OCI-LY1 (cell line): ENCODE measurements around the gene TUBB8.

Experiments
- H2AFZ ChIP-seq: fragments of 200-600 bp; sonication (generic), shearing (Covaris generic); 2 replicates; pipeline ENCODE4 v1.6.0; 2014; ENCODE audit warnings: antibody characterized with exemption, mild to moderate bottlenecking, low read length
- H3F3A ChIP-seq: fragments of 200-600 bp; sonication (generic), shearing (Covaris generic); 2 replicates; pipeline ENCODE4 v1.6.0; 2014; ENCODE audit warnings: mild to moderate bottlenecking, antibody characterized with exemption, low read length, moderate library complexity; ENCODE audit not compliant: insufficient read depth
- H3K27ac ChIP-seq: fragments of 200-600 bp; sonication (generic); 2 replicates; pipeline ENCODE4 v1.5.1; 2014; ENCODE audit warnings: low read length, mixed run types, mild to moderate bottlenecking, low read depth; ENCODE audit not compliant: poor library complexity, severe bottlenecking
- H3K27me3 ChIP-seq: fragments of 200-600 bp; sonication (generic); 2 replicates; pipeline ENCODE4 v1.6.0; 2014; ENCODE audit warnings: antibody characterized with exemption, mild to moderate bottlenecking, low read length, moderate library complexity; ENCODE audit not compliant: insufficient read depth
- H3K36me3 ChIP-seq: fragments of 200-600 bp; sonication (generic); 2 replicates; pipeline ENCODE4 v1.6.1; 2014; ENCODE audit warnings: mild to moderate bottlenecking, antibody characterized with exemption, low read length, moderate library complexity, mixed read lengths; ENCODE audit not compliant: insufficient read depth
- H3K4me1 ChIP-seq: fragments of 200-600 bp; sonication (generic); 2 replicates; pipeline ENCODE4 v1.5.1; 2014; ENCODE audit warnings: mild to moderate bottlenecking, low read length, moderate library complexity; ENCODE audit not compliant: insufficient read depth, severe bottlenecking
- H3K4me2 ChIP-seq: fragments of 200-600 bp; sonication (generic), shearing (Covaris generic); 2 replicates; pipeline ENCODE4 v1.6.1; 2014; ENCODE audit warnings: low read length
- H3K4me3 ChIP-seq: fragments of 200-600 bp; sonication (generic); 2 replicates; pipeline ENCODE4 v1.5.1; 2014; ENCODE audit warnings: low read length, low read depth, mild to moderate bottlenecking, mixed read lengths; ENCODE audit not compliant: poor library complexity, severe bottlenecking
- H3K79me2 ChIP-seq: fragments of 200-600 bp; shearing (Covaris generic); 2 replicates; pipeline ENCODE4 v1.6.1; 2016; ENCODE audit warnings: mixed run types, low read length, mixed read lengths; ENCODE audit not compliant: insufficient read depth
- H3K9ac ChIP-seq: fragments of 200-600 bp; sonication (generic), shearing (Covaris generic); 2 replicates; pipeline ENCODE4 v1.6.1; 2014; ENCODE audit warnings: mild to moderate bottlenecking, low read length, mixed read lengths
- H3K9me2 ChIP-seq: fragments of 200-600 bp; sonication (generic), shearing (Covaris generic); 2 replicates; pipeline ENCODE4 v1.6.1; 2014; ENCODE audit warnings: low read depth, mild to moderate bottlenecking, low read length, mixed read lengths
- H3K9me3 ChIP-seq: fragments of 200-600 bp; shearing (Covaris generic); 2 replicates; pipeline ENCODE4 v1.6.1; 2014; ENCODE audit warnings: low read length, mixed read lengths
- H4K20me1 ChIP-seq: fragments of 200-600 bp; sonication (generic), shearing (Covaris generic); 2 replicates; pipeline ENCODE4 v1.6.0; 2016; ENCODE audit warnings: mild to moderate bottlenecking, low read length; ENCODE audit not compliant: insufficient read depth
- EZH2 ChIP-seq: fragments of 200-600 bp; sonication (generic), shearing (Covaris generic); IDR thresholded peaks from 2 replicates; pipeline ENCODE4 v1.8.0; 2017; ENCODE audit warnings: borderline replicate concordance, mixed run types, mild to moderate bottlenecking, antibody characterized with exemption, low read length, moderate library complexity, mixed read lengths
- TF ChIP-seq, protein P1 (sequence below): fragments of 200-600 bp; sonication (generic), shearing (Covaris generic); IDR thresholded peaks from 2 replicates; pipeline ENCODE4 v1.5.1; 2017; ENCODE audit warnings: mild to moderate bottlenecking, antibody characterized with exemption, low read length, moderate library complexity, mixed read lengths

Gene TUBB8

GRCh38 chr10:87177-88080 lies 38.3 kb upstream of the TUBB8 start:
- Histone ChIP-seq H3K27me3 (no peaks in the 10 kb centered on the region), H2AFZ (no peak overlapping the region), H3K36me3 (no peaks in the 10 kb centered on the region), H3K79me2 (no peaks in the 10 kb centered on the region), H3K9me2 (no peaks in the 10 kb centered on the region), H3K4me3 (no peak overlapping the region), H3K9ac (no peak overlapping the region), H3K27ac (no peak overlapping the region), H3K4me1 (no peaks in the 10 kb centered on the region), H4K20me1 (no peaks in the 10 kb centered on the region), H3F3A (no peaks in the 10 kb centered on the region), H3K9me3 (no peaks in the 10 kb centered on the region), H3K4me2 (no peak overlapping the region)
- TF ChIP-seq, protein P1, sequence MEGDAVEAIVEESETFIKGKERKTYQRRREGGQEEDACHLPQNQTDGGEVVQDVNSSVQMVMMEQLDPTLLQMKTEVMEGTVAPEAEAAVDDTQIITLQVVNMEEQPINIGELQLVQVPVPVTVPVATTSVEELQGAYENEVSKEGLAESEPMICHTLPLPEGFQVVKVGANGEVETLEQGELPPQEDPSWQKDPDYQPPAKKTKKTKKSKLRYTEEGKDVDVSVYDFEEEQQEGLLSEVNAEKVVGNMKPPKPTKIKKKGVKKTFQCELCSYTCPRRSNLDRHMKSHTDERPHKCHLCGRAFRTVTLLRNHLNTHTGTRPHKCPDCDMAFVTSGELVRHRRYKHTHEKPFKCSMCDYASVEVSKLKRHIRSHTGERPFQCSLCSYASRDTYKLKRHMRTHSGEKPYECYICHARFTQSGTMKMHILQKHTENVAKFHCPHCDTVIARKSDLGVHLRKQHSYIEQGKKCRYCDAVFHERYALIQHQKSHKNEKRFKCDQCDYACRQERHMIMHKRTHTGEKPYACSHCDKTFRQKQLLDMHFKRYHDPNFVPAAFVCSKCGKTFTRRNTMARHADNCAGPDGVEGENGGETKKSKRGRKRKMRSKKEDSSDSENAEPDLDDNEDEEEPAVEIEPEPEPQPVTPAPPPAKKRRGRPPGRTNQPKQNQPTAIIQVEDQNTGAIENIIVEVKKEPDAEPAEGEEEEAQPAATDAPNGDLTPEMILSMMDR: no peak
- TF ChIP-seq EZH2: no peak

- TF ChIP-seq EZH2: no peak
- TF ChIP-seq, protein P1: no peak
- Histone ChIP-seq H3K9me3 (no peaks in the 10 kb centered on the region), H3K9ac (no peak overlapping the region), H3K36me3 (no peaks in the 10 kb centered on the region), H3K27me3 (no peaks in the 10 kb centered on the region), H2AFZ (no peak overlapping the region), H3K9me2 (no peaks in the 10 kb centered on the region), H4K20me1 (no peaks in the 10 kb centered on the region), H3K4me2 (no peak overlapping the region), H3F3A (no peaks in the 10 kb centered on the region), H3K27ac (no peak overlapping the region), H3K4me1 (no peaks in the 10 kb centered on the region), H3K4me3 (no peak overlapping the region), H3K79me2 (no peaks in the 10 kb centered on the region)
Observed at GRCh38 chr10:86031-86430, 36.9 kb upstream of the TUBB8 start.

DNA sequence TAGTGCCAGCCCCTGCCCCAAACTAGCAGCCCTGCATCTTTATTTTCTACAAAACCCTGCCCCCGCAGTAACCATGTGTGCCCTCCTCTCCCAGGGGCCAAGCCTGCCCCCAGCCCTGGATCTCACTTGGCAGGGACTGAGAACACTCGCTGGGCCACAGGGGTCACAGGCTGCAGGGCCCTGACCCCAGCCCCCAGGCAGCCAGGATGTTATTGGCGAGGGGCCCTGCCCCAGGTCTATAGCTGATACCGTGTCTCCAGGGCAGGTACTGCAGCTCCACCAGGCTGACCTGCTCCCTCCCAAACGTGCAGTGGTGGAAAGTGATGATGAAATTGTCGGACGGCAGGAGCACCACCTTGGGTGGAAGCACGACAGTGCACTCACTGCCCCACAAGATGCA lies 35.9 kb upstream of the TUBB8 start:
- H3K4me1 ChIP-seq: no peaks in the 10 kb centered on the region

More for the DNA sequence above, 35.9 kb upstream of the TUBB8 start:
- TF ChIP-seq, protein P1: no peak
- no peak for TF ChIP-seq EZH2
- no peaks in the 10 kb centered on the region for H4K20me1 ChIP-seq
- no peaks in the 10 kb centered on the region for H3K27me3 ChIP-seq
- H3K27ac ChIP-seq: no peak overlapping the region
- no peak overlapping the region for H3K9ac ChIP-seq
- no peaks in the 10 kb centered on the region for H3K9me3 ChIP-seq
- H2AFZ ChIP-seq: no peak overlapping the region
- H3K4me2 ChIP-seq: no peak overlapping the region
- no peaks in the 10 kb centered on the region for H3K79me2 ChIP-seq
- no peaks in the 10 kb centered on the region for H3K9me2 ChIP-seq
- no peaks in the 10 kb centered on the region for H3K36me3 ChIP-seq
- H3K4me3 ChIP-seq: no peak overlapping the region
- H3F3A ChIP-seq: no peaks in the 10 kb centered on the region
